Right lobe of liver (tissue), 4 donors: ENCODE results near the gene RBM10.

Source experiments
- CTCF ChIP-seq, 4 donors: fragments of 200-600 bp in 3 of 4; fragments of 450-650 bp in 1 of 4; IDR thresholded peaks; one replicate each; pipeline versions ENCODE4 v1.5.1 to v1.8.0; 2016 to 2022; ENCODE audit warnings: antibody characterized with exemption in 4 of 4, mild to moderate bottlenecking in 2 of 4
- POLR2A ChIP-seq: fragments of 450-650 bp; IDR thresholded peaks from one replicate; pipeline ENCODE4 v1.6.1; 2017; ENCODE audit warnings: antibody characterized with exemption, mild to moderate bottlenecking
- donor health status: DM: no; HTN: no; CAD: no.
- donor health status: DM: no; HTN: no; CAD: no.
- donor health status: DM: no; HTN: yes; CAD: no.

GRCh38 chrX:47169273-47169672, 24.3 kb downstream of the RBM10 start:
- TF ChIP-seq POLR2A (no peak), CTCF (IDR thresholded peaks at IDR 0.05) (no peak)
